WTC11 (cell line): ENCODE results near the gene CHRNB4. TPM values are rescaled to one million over a fixed set of nuclear protein-coding genes. Genes with fewer than 3 reads are reported as not detected.

ENCODE experiments used
- ATAC-seq: fragments of 200-7000 bp; cut with Tn5 transposase; 2 replicates; pipeline ENCODE4 v1.10.0; 2021; ENCODE audit warnings: mild to moderate bottlenecking, moderate library complexity
- CTCF ChIA-PET: fragments of 300-600 bp; sonication (Branson Sonifier 250); formaldehyde crosslinking; loops from one replicate; lab custom pipeline; 2021; ENCODE audit warnings: antibody characterized with exemption; lab: Charles Lee
- POLR2A ChIA-PET: fragments of 350-600 bp; sonication (Branson Sonifier 250); formaldehyde crosslinking; loops from one replicate; lab custom pipeline; 2021; ENCODE audit warnings: antibody characterized with exemption; lab: Charles Lee
- DNase-seq: peaks from one replicate; pipeline ENCODE4 v3.0.0; 2021; ENCODE audit warnings: low spot score
- H3K27ac Mint-ChIP-seq: 2 replicates; pipeline ENCODE4 v1.8.0; 2021; ENCODE audit warnings: mixed read lengths
- H3K27me3 Mint-ChIP-seq: 2 replicates; pipeline ENCODE4 v1.8.0; 2021; ENCODE audit warnings: low read depth, mild to moderate bottlenecking, moderate library complexity, mixed read lengths
- H3K36me3 Mint-ChIP-seq: 2 replicates; pipeline ENCODE4 v1.8.0; 2021; ENCODE audit warnings: mixed read lengths
- H3K4me1 Mint-ChIP-seq: 2 replicates; pipeline ENCODE4 v1.8.0; 2022; ENCODE audit warnings: mixed read lengths
- H3K4me3 Mint-ChIP-seq: 2 replicates; pipeline ENCODE4 v1.8.0; 2021; ENCODE audit warnings: mild to moderate bottlenecking, moderate library complexity, mixed read lengths
- H3K9me3 Mint-ChIP-seq: 2 replicates; pipeline ENCODE4 v1.8.0; 2021; ENCODE audit warnings: mixed read lengths
- ATF3 ChIP-seq: sonication (generic); formaldehyde crosslinking; conservative IDR thresholded peaks from 2 replicates; pipeline ENCODE4 v1.8.1; 2022; ENCODE audit warnings: mild to moderate bottlenecking, missing genetic modification reagents
- CREM ChIP-seq: sonication (generic); formaldehyde crosslinking; IDR thresholded peaks from 2 replicates; pipeline ENCODE4 v1.8.1; 2022; ENCODE audit warnings: mild to moderate bottlenecking, missing genetic modification reagents, moderate library complexity
- ESRRA ChIP-seq: sonication (generic); formaldehyde crosslinking; IDR thresholded peaks from 2 replicates; pipeline ENCODE4 v1.8.1; 2022; ENCODE audit warnings: mild to moderate bottlenecking, missing genetic modification reagents, borderline replicate concordance
- FOXJ3 ChIP-seq: sonication (generic); formaldehyde crosslinking; IDR thresholded peaks from 2 replicates; pipeline ENCODE4 v1.9.0; 2021; ENCODE audit warnings: missing genetic modification reagents, mild to moderate bottlenecking, borderline replicate concordance
- GRHL2 ChIP-seq: fragments of 250-450 bp; sonication (Bioruptor Pico); IDR thresholded peaks from 2 replicates; pipeline ENCODE4 v1.8.0; 2022; ENCODE audit warnings: mild to moderate bottlenecking, moderate library complexity; ENCODE audit not compliant: insufficient replicate concordance, severe bottlenecking
- KAT7 ChIP-seq: sonication (generic); formaldehyde crosslinking; IDR thresholded peaks from 2 replicates; pipeline ENCODE4 v1.8.1; 2023; ENCODE audit warnings: missing genetic modification reagents, mild to moderate bottlenecking, borderline replicate concordance
- NFATC4 ChIP-seq: fragments of 250-450 bp; sonication (Bioruptor Pico); IDR thresholded peaks from 2 replicates; pipeline ENCODE4 v1.9.0; 2021; ENCODE audit warnings: mild to moderate bottlenecking
- OVOL2 ChIP-seq: fragments of 250-450 bp; sonication (Bioruptor Pico); IDR thresholded peaks from 2 replicates; pipeline ENCODE4 v1.9.0; 2021; ENCODE audit warnings: mild to moderate bottlenecking, borderline replicate concordance
- PREB ChIP-seq: sonication (generic); formaldehyde crosslinking; IDR thresholded peaks from 2 replicates; pipeline ENCODE4 v1.8.1; 2022; ENCODE audit warnings: mild to moderate bottlenecking, missing genetic modification reagents, moderate library complexity, borderline replicate concordance
- TCF7 ChIP-seq: sonication (generic); formaldehyde crosslinking; IDR thresholded peaks from 2 replicates; pipeline ENCODE4 v1.8.0; 2022; ENCODE audit warnings: mild to moderate bottlenecking, low read depth, missing genetic modification reagents, moderate library complexity
- ZBTB21 ChIP-seq: sonication (generic); formaldehyde crosslinking; IDR thresholded peaks from 2 replicates; pipeline ENCODE4 v1.8.1; 2023; ENCODE audit warnings: mild to moderate bottlenecking, missing genetic modification reagents, borderline replicate concordance
- ZBTB43 ChIP-seq: sonication (generic); formaldehyde crosslinking; IDR thresholded peaks from 2 replicates; pipeline ENCODE4 v1.8.1; 2023; ENCODE audit warnings: mild to moderate bottlenecking, missing genetic modification reagents
- ZNF121 ChIP-seq: sonication (generic); formaldehyde crosslinking; IDR thresholded peaks from 2 replicates; pipeline ENCODE4 v1.8.0; 2023; ENCODE audit warnings: missing genetic modification reagents
- ZNF219 ChIP-seq: sonication (generic); formaldehyde crosslinking; IDR thresholded peaks from 2 replicates; pipeline ENCODE4 v1.8.0; 2023; ENCODE audit warnings: missing genetic modification reagents, mild to moderate bottlenecking, borderline replicate concordance
- ZNF425 ChIP-seq: fragments of 250-450 bp; sonication (Bioruptor Pico); conservative IDR thresholded peaks from 2 replicates; pipeline ENCODE4 v1.9.0; 2021; ENCODE audit warnings: mild to moderate bottlenecking
- total RNA-seq: library from RNA; stranded (reverse); gene quantifications from 3 replicates; pipeline ENCODE4 v1.2.3, GENCODE V29; 2021
- TF ChIP-seq, protein P1 (sequence below): sonication (generic); formaldehyde crosslinking; IDR thresholded peaks from 2 replicates; pipeline ENCODE4 v1.8.1; 2023; ENCODE audit warnings: mild to moderate bottlenecking, missing genetic modification reagents
- TF ChIP-seq, protein P2 (sequence below): sonication (generic); formaldehyde crosslinking; IDR thresholded peaks from 2 replicates; pipeline ENCODE4 v1.8.1; 2023; ENCODE audit warnings: mild to moderate bottlenecking, moderate library complexity, missing genetic modification reagents
- TF ChIP-seq, protein P3 (sequence below): fragments of 200-600 bp; IDR thresholded peaks from 2 replicates; pipeline ENCODE4 v1.8.0; 2022; ENCODE audit warnings: antibody characterized with exemption

Gene CHRNB4
- total RNA-seq, 1 experiment from 2014 or later = 10.1 TPM

GRCh38 chr15:78630886-78631633, 9.9 kb downstream of the CHRNB4 start:
- H3K27me3 Mint-ChIP-seq = no peaks in the 10 kb centered on the region
- POLR2A ChIA-PET = no interaction called here
- no peak overlapping the region for H3K4me3 Mint-ChIP-seq
- ATAC-seq (no peak), DNase-seq (no peak)
- H3K27ac Mint-ChIP-seq = no peak overlapping the region
- CTCF ChIA-PET = no interaction called here
- no peak for TF ChIP-seq TCF7 (CRISPR knock-in tag)
- H3K4me1 Mint-ChIP-seq = no peaks in the 10 kb centered on the region
- peaks cover 19% of the 10 kb centered on the region for H3K36me3 Mint-ChIP-seq
- H3K9me3 Mint-ChIP-seq = peaks cover 8% of the 10 kb centered on the region

- H3K4me3 Mint-ChIP-seq = no peak overlapping the region
- ATAC-seq (no peak), DNase-seq (no peak)
- no peak for TF ChIP-seq ATF3 (CRISPR knock-in tag)
- no peak for TF ChIP-seq KAT7 (CRISPR knock-in tag)
- no peak for TF ChIP-seq ZBTB21 (CRISPR knock-in tag)
- TF ChIP-seq ZBTB43 (CRISPR knock-in tag) = no peak
- TF ChIP-seq, protein P1, sequence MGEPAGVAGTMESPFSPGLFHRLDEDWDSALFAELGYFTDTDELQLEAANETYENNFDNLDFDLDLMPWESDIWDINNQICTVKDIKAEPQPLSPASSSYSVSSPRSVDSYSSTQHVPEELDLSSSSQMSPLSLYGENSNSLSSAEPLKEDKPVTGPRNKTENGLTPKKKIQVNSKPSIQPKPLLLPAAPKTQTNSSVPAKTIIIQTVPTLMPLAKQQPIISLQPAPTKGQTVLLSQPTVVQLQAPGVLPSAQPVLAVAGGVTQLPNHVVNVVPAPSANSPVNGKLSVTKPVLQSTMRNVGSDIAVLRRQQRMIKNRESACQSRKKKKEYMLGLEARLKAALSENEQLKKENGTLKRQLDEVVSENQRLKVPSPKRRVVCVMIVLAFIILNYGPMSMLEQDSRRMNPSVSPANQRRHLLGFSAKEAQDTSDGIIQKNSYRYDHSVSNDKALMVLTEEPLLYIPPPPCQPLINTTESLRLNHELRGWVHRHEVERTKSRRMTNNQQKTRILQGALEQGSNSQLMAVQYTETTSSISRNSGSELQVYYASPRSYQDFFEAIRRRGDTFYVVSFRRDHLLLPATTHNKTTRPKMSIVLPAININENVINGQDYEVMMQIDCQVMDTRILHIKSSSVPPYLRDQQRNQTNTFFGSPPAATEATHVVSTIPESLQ = no peak
- TF ChIP-seq, protein P2, sequence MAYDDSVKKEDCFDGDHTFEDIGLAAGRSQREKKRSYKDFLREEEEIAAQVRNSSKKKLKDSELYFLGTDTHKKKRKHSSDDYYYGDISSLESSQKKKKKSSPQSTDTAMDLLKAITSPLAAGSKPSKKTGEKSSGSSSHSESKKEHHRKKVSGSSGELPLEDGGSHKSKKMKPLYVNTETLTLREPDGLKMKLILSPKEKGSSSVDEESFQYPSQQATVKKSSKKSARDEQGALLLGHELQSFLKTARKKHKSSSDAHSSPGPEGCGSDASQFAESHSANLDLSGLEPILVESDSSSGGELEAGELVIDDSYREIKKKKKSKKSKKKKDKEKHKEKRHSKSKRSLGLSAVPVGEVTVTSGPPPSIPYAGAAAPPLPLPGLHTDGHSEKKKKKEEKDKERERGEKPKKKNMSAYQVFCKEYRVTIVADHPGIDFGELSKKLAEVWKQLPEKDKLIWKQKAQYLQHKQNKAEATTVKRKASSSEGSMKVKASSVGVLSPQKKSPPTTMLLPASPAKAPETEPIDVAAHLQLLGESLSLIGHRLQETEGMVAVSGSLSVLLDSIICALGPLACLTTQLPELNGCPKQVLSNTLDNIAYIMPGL (CRISPR knock-in tag) = no peak
- TF ChIP-seq ZNF121 (CRISPR knock-in tag) = no peak
- TF ChIP-seq NFATC4 = no peak
- POLR2A ChIA-PET = no interaction called here
- peaks cover 8% of the 10 kb centered on the region for H3K9me3 Mint-ChIP-seq
- H3K36me3 Mint-ChIP-seq = peaks cover 19% of the 10 kb centered on the region
- no peaks in the 10 kb centered on the region for H3K27me3 Mint-ChIP-seq
- H3K4me1 Mint-ChIP-seq = no peaks in the 10 kb centered on the region
- no peak overlapping the region for H3K27ac Mint-ChIP-seq
- CTCF ChIA-PET = no interaction called here
These were observed 11.3 kb downstream of the CHRNB4 start for GRCh38 chr15:78629716-78630065.

DNA sequence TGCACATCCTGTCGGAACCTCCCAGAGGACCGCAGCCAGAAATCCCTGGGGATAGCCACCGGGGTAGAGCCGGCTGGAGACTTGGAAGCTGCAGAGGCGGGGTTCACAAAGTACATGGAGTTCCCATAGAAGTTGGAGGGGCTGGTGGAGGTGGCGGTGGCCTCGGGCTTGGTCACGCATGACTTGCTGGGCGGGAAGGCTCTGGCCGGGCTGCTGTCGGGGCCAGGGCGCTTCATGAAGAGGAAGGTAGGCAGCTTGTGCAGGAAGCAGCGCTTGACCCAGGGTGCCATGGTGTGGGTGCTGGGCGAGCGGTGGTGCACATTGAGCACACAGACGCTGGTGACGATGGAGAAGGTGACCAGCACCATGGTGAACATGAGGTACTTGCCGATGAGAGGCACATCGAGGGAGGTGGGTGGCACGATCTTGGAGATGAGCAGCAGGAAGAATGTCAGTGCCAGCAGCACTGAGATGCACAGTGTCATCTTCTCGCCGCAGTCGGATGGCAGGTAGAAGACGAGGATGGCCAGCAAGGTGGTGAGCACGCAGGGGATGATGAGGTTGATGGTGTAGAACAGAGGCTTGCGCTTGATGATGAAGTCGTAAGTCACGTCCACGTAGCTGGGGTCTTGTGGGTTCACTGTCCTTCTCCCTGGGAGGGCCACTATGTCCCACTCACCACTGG, 11.8 kb downstream of the CHRNB4 start:
- ATAC-seq (no peak), DNase-seq (no peak)
- H3K4me1 Mint-ChIP-seq = no peaks in the 10 kb centered on the region
- ChIA-PET CTCF (interaction anchor here (0.5 to 1.1 kb wide), 2 partner anchors 9 to 244 kb away, joined by 3 read pairs; partner anchors contain the start of gene MORF4L1), POLR2A (no interaction called here)
- no peak overlapping the region for H3K4me3 Mint-ChIP-seq
- no peak overlapping the region; the same call in 1 of the 2 replicates for H3K27ac Mint-ChIP-seq
- peaks cover 8% of the 10 kb centered on the region for H3K9me3 Mint-ChIP-seq
- peaks cover 19% of the 10 kb centered on the region for H3K36me3 Mint-ChIP-seq
- H3K27me3 Mint-ChIP-seq = no peaks in the 10 kb centered on the region
- no peak for TF ChIP-seq CREM (CRISPR knock-in tag)
- TF ChIP-seq ZNF219 (CRISPR knock-in tag) = no peak
- TF ChIP-seq, protein P3, sequence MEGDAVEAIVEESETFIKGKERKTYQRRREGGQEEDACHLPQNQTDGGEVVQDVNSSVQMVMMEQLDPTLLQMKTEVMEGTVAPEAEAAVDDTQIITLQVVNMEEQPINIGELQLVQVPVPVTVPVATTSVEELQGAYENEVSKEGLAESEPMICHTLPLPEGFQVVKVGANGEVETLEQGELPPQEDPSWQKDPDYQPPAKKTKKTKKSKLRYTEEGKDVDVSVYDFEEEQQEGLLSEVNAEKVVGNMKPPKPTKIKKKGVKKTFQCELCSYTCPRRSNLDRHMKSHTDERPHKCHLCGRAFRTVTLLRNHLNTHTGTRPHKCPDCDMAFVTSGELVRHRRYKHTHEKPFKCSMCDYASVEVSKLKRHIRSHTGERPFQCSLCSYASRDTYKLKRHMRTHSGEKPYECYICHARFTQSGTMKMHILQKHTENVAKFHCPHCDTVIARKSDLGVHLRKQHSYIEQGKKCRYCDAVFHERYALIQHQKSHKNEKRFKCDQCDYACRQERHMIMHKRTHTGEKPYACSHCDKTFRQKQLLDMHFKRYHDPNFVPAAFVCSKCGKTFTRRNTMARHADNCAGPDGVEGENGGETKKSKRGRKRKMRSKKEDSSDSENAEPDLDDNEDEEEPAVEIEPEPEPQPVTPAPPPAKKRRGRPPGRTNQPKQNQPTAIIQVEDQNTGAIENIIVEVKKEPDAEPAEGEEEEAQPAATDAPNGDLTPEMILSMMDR = no peak
- TF ChIP-seq FOXJ3 (CRISPR knock-in tag) = no peak
- TF ChIP-seq ZNF425 (CRISPR knock-in tag) = no peak
- TF ChIP-seq OVOL2 (CRISPR knock-in tag) = no peak
- no peak for TF ChIP-seq PREB (CRISPR knock-in tag)
- no peak for TF ChIP-seq ESRRA (CRISPR knock-in tag)
- TF ChIP-seq GRHL2 (CRISPR knock-in tag) = no peak
